H1 (cell line): ENCODE results near the gene ACACA. TPM values are rescaled to one million over a fixed set of nuclear protein-coding genes. Genes with fewer than 3 reads are reported as not detected.

Experiments
- CTCF ChIA-PET: fragments of 300-600 bp; sonication (Branson Sonifier 250); formaldehyde crosslinking; loops from one replicate; lab custom pipeline; 2021; ENCODE audit not compliant: partially characterized antibody; lab: Charles Lee
- POLR2A ChIA-PET: fragments of 300-600 bp; sonication (Branson Sonifier 250); formaldehyde crosslinking; loops from one replicate; lab custom pipeline; 2021; ENCODE audit warnings: inconsistent platforms; ENCODE audit not compliant: partially characterized antibody; lab: Charles Lee
- DNase-seq, 2 experiments: peaks; one replicate each; pipeline versions ENCODE4 v3.0.0 to v3.0.0-alpha.2; 2010 to 2022; ENCODE audit warnings: low spot score in 2 of 2, low read depth in 1 of 2, mixed read lengths in 1 of 2
- FAIRE-seq: peaks from 2 replicates; lab custom pipeline; 2011; peaks lifted over from hg19 to GRCh38; lab: Jason Lieb, UNC
- H2AFZ ChIP-seq: 2 replicates; pipeline ENCODE4 v1.8.1; 2012; ENCODE audit warnings: low read length, inconsistent platforms
- H2AK5ac ChIP-seq: 2 replicates; pipeline ENCODE4 v1.6.1; 2013; ENCODE audit warnings: low read depth, low read length
- H2BK120ac ChIP-seq: replicated peaks from 2 replicates; pipeline ENCODE3; 2013; ENCODE audit warnings: low read depth, low read length, inconsistent platforms
- H2BK12ac ChIP-seq: 2 replicates; pipeline ENCODE4 v1.6.1; 2013; ENCODE audit warnings: low read depth, low read length
- H2BK15ac ChIP-seq: 2 replicates; pipeline ENCODE4 v1.6.1; 2013; ENCODE audit warnings: low read length
- H2BK20ac ChIP-seq: 2 replicates; pipeline ENCODE4 v1.6.1; 2013; ENCODE audit warnings: low read length
- H2BK5ac ChIP-seq: 2 replicates; pipeline ENCODE4 v1.6.1; 2013; ENCODE audit warnings: low read depth, low read length
- H3K14ac ChIP-seq: 2 replicates; pipeline ENCODE4 v1.6.1; 2013; ENCODE audit warnings: inconsistent platforms; ENCODE audit not compliant: insufficient read length
- H3K18ac ChIP-seq: 2 replicates; pipeline ENCODE4 v1.6.1; 2013; ENCODE audit warnings: low read length; ENCODE audit errors: extremely low read depth
- H3K23ac ChIP-seq: 2 replicates; pipeline ENCODE4 v1.6.1; 2013; ENCODE audit warnings: inconsistent platforms; ENCODE audit not compliant: insufficient read length
- H3K23me2 ChIP-seq: 2 replicates; pipeline ENCODE4 v1.6.1; 2013; ENCODE audit warnings: low read depth, low read length
- H3K27ac ChIP-seq: 2 replicates; pipeline ENCODE4 v1.6.1; 2011; ENCODE audit warnings: low read depth, low read length, inconsistent platforms
- H3K27me3 ChIP-seq, 4 experiments: replicated peaks in 1 of 4; 1 replicate in 1 of 4; 2 replicates in 3 of 4; pipeline versions ENCODE4 v1.6.1 to v1.8.1; 2011 to 2013; ENCODE audit warnings: low read length in 3 of 4, mild to moderate bottlenecking in 3 of 4, inconsistent platforms in 2 of 4, mixed read lengths in 2 of 4, moderate library complexity in 1 of 4; ENCODE audit not compliant: control insufficient read depth in 3 of 4, insufficient read depth in 3 of 4; ENCODE audit errors: extremely low read depth in 1 of 4
- H3K36me3 ChIP-seq, 4 experiments: 2 replicates each; pipeline versions ENCODE4 v1.6.1 to v1.8.1; 2011 to 2013; ENCODE audit warnings: mild to moderate bottlenecking in 4 of 4, low read length in 3 of 4, moderate library complexity in 2 of 4, control low read depth in 1 of 4, inconsistent platforms in 1 of 4; ENCODE audit not compliant: insufficient read depth in 4 of 4, control insufficient read depth in 2 of 4
- H3K4ac ChIP-seq: replicated peaks from 2 replicates; pipeline ENCODE3; 2013; ENCODE audit warnings: low read length, low read depth, mixed read lengths, inconsistent platforms; ENCODE audit not compliant: insufficient read length
- H3K4me1 ChIP-seq, 4 experiments: replicated peaks in 1 of 4; 1 replicate in 1 of 4; 2 replicates in 3 of 4; pipeline versions ENCODE4 v1.6.1 to v1.8.1; 2011 to 2013; ENCODE audit warnings: low read length in 3 of 4, inconsistent platforms in 2 of 4, mixed read lengths in 1 of 4; ENCODE audit not compliant: insufficient read depth in 4 of 4, control insufficient read depth in 3 of 4
- H3K4me2 ChIP-seq, 2 experiments: 2 replicates each; pipeline versions ENCODE4 v1.6.1 to v1.8.1; 2011 to 2013; ENCODE audit warnings: low read depth in 2 of 2, low read length in 2 of 2, control low read depth in 1 of 2, inconsistent platforms in 1 of 2, mild to moderate bottlenecking in 1 of 2; ENCODE audit not compliant: insufficient read depth in 1 of 2
- H3K4me3 ChIP-seq, 4 experiments: fragments of 200-600, 300-600 bp in 1 of 4; sonication (generic), shearing (Covaris generic), sonication (Bioruptor Twin) in 1 of 4; 2 replicates each; pipeline versions ENCODE4 v1.5.1 to v1.8.1; 2011 to 2016; ENCODE audit warnings: low read length in 4 of 4, low read depth in 3 of 4, control low read depth in 2 of 4, inconsistent platforms in 2 of 4, mild to moderate bottlenecking in 2 of 4, mixed read lengths in 1 of 4, moderate library complexity in 1 of 4; ENCODE audit not compliant: insufficient read depth in 2 of 4; ENCODE audit errors: extremely low read depth in 1 of 4
- H3K56ac ChIP-seq: replicated peaks from 2 replicates; pipeline ENCODE3; 2013; ENCODE audit warnings: low read depth, mild to moderate bottlenecking, mixed read lengths, low read length, inconsistent platforms; ENCODE audit not compliant: insufficient read length
- H3K79me1 ChIP-seq: 2 replicates; pipeline ENCODE4 v1.6.1; 2013; ENCODE audit warnings: low read depth, low read length, control low read depth
- H3K79me2 ChIP-seq, 2 experiments: 2 replicates each; pipeline versions ENCODE4 v1.6.1 to v1.8.1; 2012 to 2013; ENCODE audit warnings: low read length in 2 of 2, mild to moderate bottlenecking in 2 of 2, inconsistent platforms in 1 of 2; ENCODE audit not compliant: insufficient read depth in 2 of 2, control insufficient read depth in 1 of 2
- H3K9ac ChIP-seq, 4 experiments: replicated peaks in 1 of 4; 1 replicate in 1 of 4; 2 replicates in 3 of 4; pipeline versions ENCODE4 v1.6.1 to v1.8.1; 2011 to 2013; ENCODE audit warnings: low read depth in 3 of 4, low read length in 3 of 4, control low read depth in 2 of 4, mild to moderate bottlenecking in 2 of 4, moderate library complexity in 2 of 4, inconsistent platforms in 1 of 4; ENCODE audit errors: extremely low read depth in 1 of 4
- H3K9me3 ChIP-seq, 2 experiments: 2 replicates each; pipeline versions ENCODE4 v1.6.1 to v1.8.1; 2012 to 2013; ENCODE audit warnings: mild to moderate bottlenecking in 2 of 2, moderate library complexity in 2 of 2, control low read depth in 1 of 2, inconsistent platforms in 1 of 2, low read depth in 1 of 2, low read length in 1 of 2, mixed read lengths in 1 of 2; ENCODE audit not compliant: insufficient read depth in 2 of 2
- H4K20me1 ChIP-seq, 2 experiments: replicated peaks in 1 of 2; 2 replicates each; pipeline versions ENCODE3 to v1.8.1; 2011 to 2013; ENCODE audit warnings: inconsistent platforms in 2 of 2, low read length in 2 of 2, mild to moderate bottlenecking in 1 of 2; ENCODE audit not compliant: insufficient read depth in 2 of 2, control insufficient read depth in 1 of 2
- H4K5ac ChIP-seq: 2 replicates; pipeline ENCODE4 v1.6.1; 2013; ENCODE audit warnings: low read length, low read depth, mixed read lengths, inconsistent platforms; ENCODE audit not compliant: insufficient read length
- H4K8ac ChIP-seq: 2 replicates; pipeline ENCODE4 v1.8.0; 2013; ENCODE audit warnings: mild to moderate bottlenecking, moderate library complexity, low read length, inconsistent platforms; ENCODE audit not compliant: insufficient read depth; ENCODE audit errors: extremely low read depth
- H4K91ac ChIP-seq: replicated peaks from 2 replicates; pipeline ENCODE3; 2013; ENCODE audit warnings: low read length, mixed read lengths, inconsistent platforms; ENCODE audit not compliant: insufficient read length
- CTCF ChIP-seq, 3 experiments: IDR thresholded peaks; 1 replicate in 2 of 3; 2 replicates in 1 of 3; pipeline versions ENCODE4 v1.5.1 to v1.6.1; 2011; ENCODE audit warnings: low read length in 3 of 3, mild to moderate bottlenecking in 3 of 3, inconsistent platforms in 2 of 3, low read depth in 1 of 3, moderate library complexity in 1 of 3; ENCODE audit not compliant: insufficient read depth in 1 of 3; ENCODE audit errors: control extremely low read depth in 1 of 3
- JUN ChIP-seq: IDR thresholded peaks from 2 replicates; pipeline ENCODE4 v1.6.1; 2011; ENCODE audit warnings: low read depth, mild to moderate bottlenecking, improper control_type of control experiment, low read length
- WGBS, 2 experiments: shearing (Covaris generic) in 1 of 2; methylation state at CpG; one replicate each; pipeline versions ENCODE4 v1.1.6 to v1.1.7; 2013 to 2015; ENCODE audit warnings: low lambda C conversion rate in 2 of 2, mixed read lengths in 2 of 2, inconsistent platforms in 1 of 2, low coverage in 1 of 2, missing lambda C conversion rate in 1 of 2; ENCODE audit not compliant: insufficient replicate concordance in 2 of 2, insufficient coverage in 1 of 2, insufficient read length in 1 of 2; ENCODE audit errors: extremely low coverage in 1 of 2, missing lambda C conversion rate in 1 of 2; 5-methylcytosine and 5-hydroxymethylcytosine counted together
- polyA plus RNA-seq, 7 experiments: library from polyadenylated mRNA; depleted of rRNA in 3 of 7; stranded (reverse) in 5 of 7; unstranded in 2 of 7; fragments of >200 nt in 5 of 7; fragments of 200-250 nt in 2 of 7; gene quantifications; 1 replicate in 5 of 7; 2 replicates in 1 of 7; 4 replicates in 1 of 7; pipeline versions ENCODE4 v1.2.1 to v1.2.3, GENCODE V29; 2011 to 2013; ENCODE audit warnings: missing spikeins in 2 of 7, mixed read lengths in 2 of 7
- total RNA-seq: library from RNA; stranded (reverse); fragmentation: NEBNext Ultra II Directional; extraction: Animal tissue kit (Norgen Biotek cat#: 25700); gene quantifications from 2 replicates; pipeline ENCODE4 v1.2.1, GENCODE V29; 2021

ACACA gene
- total and polyA plus RNA-seq, 2 of the 8 experiments (the other 6 are each of a cell fraction or from before 2014, with no cell fraction given) = 74.0 to 160 TPM

GRCh38 chr17:37386462-37386861 lies 20.2 kb downstream of the ACACA start:
- no peak overlapping the region for H2BK15ac ChIP-seq
- no peak overlapping the region for H2BK5ac ChIP-seq
- TF ChIP-seq CTCF (IDR thresholded peaks at IDR 0.05; ENCODE audit: control extremely low read depth in 1 of 3, insufficient read depth in 1 of 3, low read depth in 1 of 3, low read length in 3 of 3) (peak; percentile 9 to 40 (median 25); a peak in 2 of 4 replicates), JUN (no peak)
- TF ChIP-seq, all 59 proteins: peak for 1
- Histone ChIP-seq H4K8ac (no peak overlapping the region), H3K79me1 (no peaks in the 10 kb centered on the region), H3K23me2 (no peaks in the 10 kb centered on the region), H4K91ac (no peak overlapping the region), H3K9ac (no peak overlapping the region), H3K79me2 (no peaks in the 10 kb centered on the region), H2AFZ (no peak overlapping the region), H3K23ac (no peak overlapping the region), H2BK20ac (no peak overlapping the region), H3K14ac (no peak overlapping the region), H3K56ac (no peak overlapping the region), H3K27me3 (no peaks in the 10 kb centered on the region), H3K4ac (no peak overlapping the region), H3K18ac (no peak overlapping the region), H2BK12ac (no peak overlapping the region), H3K27ac (no peak overlapping the region), H4K5ac (no peak overlapping the region), H3K4me3 (no peak overlapping the region), H2BK120ac (no peak overlapping the region), H2AK5ac (no peak overlapping the region), H3K36me3 (no peaks in the 10 kb centered on the region), H4K20me1 (no peaks in the 10 kb centered on the region), H3K4me1 (no peaks in the 10 kb centered on the region), H3K9me3 (no peaks in the 10 kb centered on the region), H3K4me2 (no peak overlapping the region)
- DNase-seq (no peak), FAIRE-seq (no peak)
- 78% methylated on average over 5 of the region's 5 CpGs; no CpG with 5 or more reads in 1 of the 2 experiments for WGBS, 2 experiments
- ChIA-PET CTCF (interaction anchor here (0.7 to 9.1 kb wide), 13 partner anchors 8 to 132 kb away, joined by 3 to 126 read pairs (median 3); partner anchors contain the start of gene C17orf78), POLR2A (interaction anchor here (0.7 to 2.5 kb wide), 3 partner anchors 10 to 22 kb away, joined by 3 to 7 read pairs (median 6); partner anchors contain the start of genes ACACA and TADA2A)
